ENCODE results near the gene GRAP.
"Not testable (repeated sequence)": the region's sequence is repeated elsewhere in the genome, so short reads cannot be mapped to it uniquely, and the experiment has no call there.

DNA sequence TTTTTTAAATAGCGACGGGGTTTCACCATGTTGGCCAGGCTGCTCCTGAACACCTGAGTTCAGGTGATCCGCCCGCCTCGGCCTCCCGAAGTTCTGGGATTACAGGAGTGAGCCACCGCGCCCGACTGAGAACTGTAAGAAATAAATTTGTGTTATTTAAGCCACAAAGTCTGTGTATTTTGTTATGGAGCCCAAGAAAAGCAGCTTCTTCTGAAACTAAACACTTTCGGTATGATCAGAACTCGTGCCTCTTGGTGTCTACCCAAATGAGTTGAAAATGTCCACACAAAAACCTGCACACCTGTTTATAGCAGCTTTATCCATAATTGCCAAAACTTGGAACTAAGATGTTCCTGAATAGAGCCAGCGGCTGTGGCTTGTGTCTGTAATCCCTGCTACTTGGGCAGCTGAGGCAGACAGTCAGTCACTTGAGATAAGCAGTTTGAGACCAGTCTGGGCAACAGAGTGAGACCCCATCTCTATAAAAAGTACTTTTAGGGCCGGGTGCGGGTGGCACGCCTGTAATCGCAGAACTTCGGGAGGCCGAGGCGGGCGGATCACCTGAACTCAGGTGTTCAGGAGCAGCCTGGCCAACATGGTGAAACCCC is 16.1 kb upstream of the GRAP start:
- TF ChIP-seq POLR2A (IDR thresholded peaks at IDR 0.05; ENCODE audit: low read length); GATA1 (IDR thresholded peaks at IDR 0.05; ENCODE audit: low read depth, low read length): not testable (repeated sequence)

All from erythroblast (primary cell).